M059J (cell line): Measurements from ENCODE around the gene SERPINE2. TPM values are rescaled to one million over a fixed set of nuclear protein-coding genes. Genes with fewer than 3 reads are reported as not detected.

ENCODE experiments used
- DNase-seq: peaks from one replicate; pipeline ENCODE4 v3.0.0-alpha.2; 2012; ENCODE audit warnings: low read depth
- total RNA-seq: library from RNA; depleted of rRNA; stranded (reverse); fragments of >200 nt; shearing (Covaris generic); gene quantifications from 2 replicates; pipeline ENCODE4 v1.2.3, GENCODE V29; 2014

SERPINE2 gene
- total RNA-seq, 1 experiment from 2014 or later, result 246 TPM

GRCh38 chr2:224046752-224047151, 7.7 kb upstream of the SERPINE2 start:
- DNase-seq, result peak; percentile 31

- DNase-seq, result peak; percentile 53
Measured at GRCh38 chr2:224042191-224042696, 3.2 kb upstream of the SERPINE2 start.

GRCh38 chr2:224041554-224041953, 2.5 kb upstream of the SERPINE2 start:
- DNase-seq, result no peak

GRCh38 chr2:224040753-224041152, 1.7 kb upstream of the SERPINE2 start:
- DNase-seq, result no peak

- no peak for DNase-seq
Measured at GRCh38 chr2:224039770-224040440, 819 bp upstream of the SERPINE2 start.

- DNase-seq, result no peak
Measured at GRCh38 chr2:224038830-224039079, 331 bp downstream of the SERPINE2 start.

GRCh38 chr2:224038049-224038829, 847 bp downstream of the SERPINE2 start:
- DNase-seq, result peak; percentile 62

GRCh38 chr2:224036731-224037361, 2.2 kb downstream of the SERPINE2 start:
- DNase-seq, result no peak

- no peak for DNase-seq
Measured at GRCh38 chr2:224034017-224034416, 5.1 kb downstream of the SERPINE2 start.

- DNase-seq, result peak; percentile 39
Measured at GRCh38 chr2:224033601-224034000, 5.5 kb downstream of the SERPINE2 start.

- DNase-seq, result no peak
Measured at GRCh38 chr2:224032283-224032682, 6.8 kb downstream of the SERPINE2 start.

GRCh38 chr2:224031358-224031970, 7.6 kb downstream of the SERPINE2 start:
- DNase-seq, result no peak

GRCh38 chr2:224030786-224031185, 8.3 kb downstream of the SERPINE2 start:
- DNase-seq, result no peak

- no peak for DNase-seq
Measured at GRCh38 chr2:224029876-224030275, 9.2 kb downstream of the SERPINE2 start.

- DNase-seq, result no peak
Measured at GRCh38 chr2:224027931-224028330, 11.2 kb downstream of the SERPINE2 start.

GRCh38 chr2:224027070-224027469, 12.0 kb downstream of the SERPINE2 start:
- no peak for DNase-seq

- peak; percentile 23 for DNase-seq
Measured at GRCh38 chr2:224025874-224026273, 13.2 kb downstream of the SERPINE2 start.

GRCh38 chr2:224024270-224024669, 14.8 kb downstream of the SERPINE2 start:
- DNase-seq, result no peak

GRCh38 chr2:224023188-224023587, 15.9 kb downstream of the SERPINE2 start:
- peak; percentile 73 for DNase-seq

- no peak for DNase-seq
Measured at GRCh38 chr2:224022486-224022885, 16.6 kb downstream of the SERPINE2 start.

GRCh38 chr2:224020523-224020922, 18.6 kb downstream of the SERPINE2 start:
- no peak for DNase-seq

GRCh38 chr2:224017957-224018356, 21.1 kb downstream of the SERPINE2 start:
- DNase-seq, result no peak
